Epithelial cell of proximal tubule (primary cell): ENCODE measurements around the gene APOE. TPM values are rescaled to one million over a fixed set of nuclear protein-coding genes. Genes with fewer than 3 reads are reported as not detected.

Experiments used
- DNase-seq: peaks from one replicate; pipeline ENCODE4 v3.0.0-alpha.2; 2011; ENCODE audit warnings: low read depth
- H3K4me3 ChIP-seq: 2 replicates; pipeline ENCODE4 v1.5.1; 2011; ENCODE audit warnings: low read depth, mild to moderate bottlenecking, low read length
- total RNA-seq: library from RNA; depleted of rRNA; stranded (reverse); fragments of >200 nt; gene quantifications from 2 replicates; pipeline ENCODE4 v1.2.3, GENCODE V29; 2015
- TF ChIP-seq, protein P1 (sequence below): conservative IDR thresholded peaks from 2 replicates; pipeline ENCODE4 v1.5.1; 2012; ENCODE audit warnings: low read depth, mild to moderate bottlenecking, low read length

APOE gene
- total RNA-seq, 1 donor from 2014 or later: 46.2 TPM

GRCh38 chr19:44957526-44957925, 51.9 kb downstream of the APOE start:
- TF ChIP-seq, protein P1, sequence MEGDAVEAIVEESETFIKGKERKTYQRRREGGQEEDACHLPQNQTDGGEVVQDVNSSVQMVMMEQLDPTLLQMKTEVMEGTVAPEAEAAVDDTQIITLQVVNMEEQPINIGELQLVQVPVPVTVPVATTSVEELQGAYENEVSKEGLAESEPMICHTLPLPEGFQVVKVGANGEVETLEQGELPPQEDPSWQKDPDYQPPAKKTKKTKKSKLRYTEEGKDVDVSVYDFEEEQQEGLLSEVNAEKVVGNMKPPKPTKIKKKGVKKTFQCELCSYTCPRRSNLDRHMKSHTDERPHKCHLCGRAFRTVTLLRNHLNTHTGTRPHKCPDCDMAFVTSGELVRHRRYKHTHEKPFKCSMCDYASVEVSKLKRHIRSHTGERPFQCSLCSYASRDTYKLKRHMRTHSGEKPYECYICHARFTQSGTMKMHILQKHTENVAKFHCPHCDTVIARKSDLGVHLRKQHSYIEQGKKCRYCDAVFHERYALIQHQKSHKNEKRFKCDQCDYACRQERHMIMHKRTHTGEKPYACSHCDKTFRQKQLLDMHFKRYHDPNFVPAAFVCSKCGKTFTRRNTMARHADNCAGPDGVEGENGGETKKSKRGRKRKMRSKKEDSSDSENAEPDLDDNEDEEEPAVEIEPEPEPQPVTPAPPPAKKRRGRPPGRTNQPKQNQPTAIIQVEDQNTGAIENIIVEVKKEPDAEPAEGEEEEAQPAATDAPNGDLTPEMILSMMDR: no peak
- no peak for DNase-seq
- H3K4me3 ChIP-seq: peak overlapping the region; percentile 75

DNA sequence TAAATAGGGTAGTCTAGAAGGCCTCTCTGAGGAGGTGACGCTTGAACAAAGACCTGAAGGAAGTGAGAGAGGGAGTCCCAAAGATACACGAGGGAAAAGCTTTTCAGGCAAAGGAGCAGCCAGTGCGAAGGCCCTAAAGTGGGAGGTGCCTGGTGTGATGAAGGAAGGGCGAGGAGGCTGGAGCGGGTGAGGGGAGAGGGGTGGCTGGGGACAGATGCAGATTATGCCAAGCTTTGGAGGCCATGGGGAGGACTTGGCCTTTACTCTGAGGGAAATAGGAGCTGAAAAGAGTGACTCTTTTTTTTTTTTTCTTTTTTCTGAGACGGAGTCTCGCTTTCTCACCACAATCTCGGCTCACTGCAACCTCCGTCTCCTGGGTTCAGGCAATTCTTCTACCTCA, 52.5 kb downstream of the APOE start:
- TF ChIP-seq, protein P1: no peak
- no peak overlapping the region for H3K4me3 ChIP-seq
- DNase-seq: no peak

Other genes starting within 250 kb of the APOE start
- gene CEACAM19, start 234.3 kb upstream of the APOE start, total RNA-seq: 2.7 and 4.6 TPM in 2 replicates
- gene CEACAM16, start 206.6 kb upstream of the APOE start, total RNA-seq: not detected in 2 replicates
- 32.4 and 49.3 TPM in 2 replicates for gene BCL3, start 157.1 kb upstream of the APOE start, total RNA-seq
- 16.1 and 27.2 TPM in 2 replicates for gene CBLC, start 127.9 kb upstream of the APOE start, total RNA-seq
- gene BCAM, start 96.7 kb upstream of the APOE start, total RNA-seq: 7.7 and 27.7 TPM in 2 replicates
- gene NECTIN2, start 59.5 kb upstream of the APOE start, total RNA-seq: 216 and 264 TPM in 2 replicates
- gene TOMM40, start 14.5 kb upstream of the APOE start, total RNA-seq: 99.1 and 229 TPM in 2 replicates
- gene APOC1, start 8.8 kb downstream of the APOE start, total RNA-seq: 11.4 and 12.3 TPM in 2 replicates
- not detected in 2 replicates for gene APOC4, start 36.4 kb downstream of the APOE start, total RNA-seq
- gene APOC2, start 40.3 kb downstream of the APOE start, total RNA-seq: not detected in 2 replicates
- gene CLPTM1, start 49.6 kb downstream of the APOE start, total RNA-seq: 39.6 and 56.3 TPM in 2 replicates
- gene RELB, start 95.7 kb downstream of the APOE start, total RNA-seq: 28.3 and 40.2 TPM in 2 replicates
- gene CLASRP, start 133.2 kb downstream of the APOE start, total RNA-seq: 38.8 and 58.1 TPM in 2 replicates
- 1.7 and 3.0 TPM in 2 replicates for gene ZNF296, start 170.7 kb downstream of the APOE start, total RNA-seq
- gene GEMIN7, start 173.5 kb downstream of the APOE start, total RNA-seq: 38.2 and 58.2 TPM in 2 replicates
- 42.5 and 64.0 TPM in 2 replicates for gene PPP1R37, start 187.4 kb downstream of the APOE start, total RNA-seq